ENCODE measurements around the gene ZNF862.
"Not testable (repeated sequence)": the region's sequence is repeated elsewhere in the genome, so short reads cannot be mapped to it uniquely, and the experiment has no call there.

The ZNF862 gene

GRCh38 chr7:149824748-149825566, 13.2 kb upstream of the ZNF862 start:
- no peak for DNase-seq (ENCODE audit: low read depth)

- no peak for DNase-seq (ENCODE audit: low read depth)
These were observed 12.4 kb upstream of the ZNF862 start for GRCh38 chr7:149825567-149826343.

- DNase-seq (ENCODE audit: low read depth): no peak
These were observed 11.7 kb upstream of the ZNF862 start for GRCh38 chr7:149826344-149827088.

DNA sequence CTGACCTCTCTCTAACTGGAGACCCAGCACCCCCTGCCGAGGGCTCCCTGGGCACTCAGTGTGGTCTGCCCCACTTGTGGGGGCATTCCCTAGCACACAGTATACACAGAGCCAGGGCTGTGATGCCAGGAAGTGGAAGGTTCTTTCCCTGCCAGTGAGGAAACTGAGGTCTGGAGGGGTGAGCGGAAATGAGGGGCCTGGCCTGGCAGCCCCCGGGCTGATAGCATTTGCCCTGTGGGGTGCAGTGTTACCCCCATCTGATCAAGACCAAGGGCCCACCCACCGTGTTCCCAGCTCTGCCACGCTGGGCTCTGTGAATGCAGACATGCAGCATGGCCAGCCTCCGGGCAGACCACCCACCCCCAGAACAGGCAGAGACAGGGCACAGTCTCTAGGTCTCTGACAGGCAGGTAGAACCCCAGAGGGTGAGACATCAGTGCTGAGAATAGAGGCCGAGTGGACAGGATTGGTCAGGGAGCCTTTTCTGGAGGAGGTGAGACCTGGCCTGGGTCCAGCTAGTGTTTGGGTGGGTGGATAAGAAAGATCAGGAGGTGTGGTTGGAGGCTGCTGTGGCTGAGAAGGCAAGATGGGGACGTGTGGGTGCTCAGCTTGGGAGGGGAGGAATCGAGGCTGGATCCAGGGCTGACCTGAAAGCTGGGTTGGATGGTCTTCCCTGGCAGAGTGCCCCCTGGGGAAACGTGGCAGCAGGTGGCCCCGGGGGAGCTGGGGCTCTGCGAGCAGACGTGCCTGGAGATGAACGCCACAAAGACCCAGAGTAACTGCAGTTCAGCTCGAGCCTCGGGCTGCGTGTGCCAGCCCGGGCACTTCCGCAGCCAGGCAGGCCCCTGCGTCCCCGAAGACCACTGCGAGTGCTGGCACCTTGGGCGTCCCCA, 10.8 kb upstream of the ZNF862 start:
- DNase-seq (ENCODE audit: low read depth): no peak

GRCh38 chr7:149828357-149829309, 9.5 kb upstream of the ZNF862 start:
- DNase-seq (ENCODE audit: low read depth): no peak

DNA sequence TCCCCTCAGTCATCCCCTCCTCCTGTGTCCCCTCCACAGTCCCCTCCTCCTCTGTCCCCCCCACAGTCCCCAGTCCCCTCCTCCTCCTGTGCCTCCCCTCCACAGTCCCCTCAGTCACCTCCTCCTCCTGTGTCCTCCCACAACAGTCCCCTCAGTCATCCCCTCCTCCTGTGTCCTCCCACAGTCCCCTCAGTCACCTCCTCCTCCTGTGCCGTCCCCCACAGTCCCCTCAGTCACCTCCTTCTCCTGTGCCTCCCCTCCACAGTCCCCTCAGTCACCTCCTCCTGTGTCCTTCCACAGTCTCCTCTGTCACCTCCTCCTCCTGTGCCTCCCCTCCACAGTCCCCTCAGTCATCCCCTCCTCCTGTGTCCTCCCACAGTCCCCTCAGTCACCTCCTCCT, 7.6 kb upstream of the ZNF862 start:
- not testable (repeated sequence) for DNase-seq (ENCODE audit: low read depth)

- DNase-seq (ENCODE audit: low read depth): no peak
These were observed 7.0 kb upstream of the ZNF862 start for GRCh38 chr7:149830997-149831740.

DNA sequence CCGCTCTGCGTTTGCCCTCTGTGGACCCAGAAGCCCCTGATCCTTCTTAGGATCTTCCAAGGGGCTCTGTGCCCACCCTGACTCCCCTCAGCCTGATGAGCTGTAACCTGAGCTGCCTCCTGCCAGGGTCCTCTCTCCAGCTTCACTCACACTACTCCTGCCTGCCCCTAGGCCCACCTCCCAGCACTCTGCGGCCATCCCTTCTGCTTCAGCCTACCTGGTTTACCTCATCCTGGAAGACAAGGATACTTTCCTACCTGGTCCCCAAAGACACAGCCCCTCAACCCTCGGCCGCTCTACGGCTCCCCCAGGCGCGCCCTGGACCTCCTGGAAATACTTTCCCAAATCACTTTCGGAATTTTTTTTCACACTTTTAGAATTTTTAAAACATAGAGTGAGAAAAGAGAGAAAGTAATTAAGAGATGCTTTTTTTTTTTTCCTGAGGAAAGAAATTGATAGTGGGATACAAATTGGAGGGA, 6.4 kb upstream of the ZNF862 start:
- no peak for DNase-seq (ENCODE audit: low read depth)

DNA sequence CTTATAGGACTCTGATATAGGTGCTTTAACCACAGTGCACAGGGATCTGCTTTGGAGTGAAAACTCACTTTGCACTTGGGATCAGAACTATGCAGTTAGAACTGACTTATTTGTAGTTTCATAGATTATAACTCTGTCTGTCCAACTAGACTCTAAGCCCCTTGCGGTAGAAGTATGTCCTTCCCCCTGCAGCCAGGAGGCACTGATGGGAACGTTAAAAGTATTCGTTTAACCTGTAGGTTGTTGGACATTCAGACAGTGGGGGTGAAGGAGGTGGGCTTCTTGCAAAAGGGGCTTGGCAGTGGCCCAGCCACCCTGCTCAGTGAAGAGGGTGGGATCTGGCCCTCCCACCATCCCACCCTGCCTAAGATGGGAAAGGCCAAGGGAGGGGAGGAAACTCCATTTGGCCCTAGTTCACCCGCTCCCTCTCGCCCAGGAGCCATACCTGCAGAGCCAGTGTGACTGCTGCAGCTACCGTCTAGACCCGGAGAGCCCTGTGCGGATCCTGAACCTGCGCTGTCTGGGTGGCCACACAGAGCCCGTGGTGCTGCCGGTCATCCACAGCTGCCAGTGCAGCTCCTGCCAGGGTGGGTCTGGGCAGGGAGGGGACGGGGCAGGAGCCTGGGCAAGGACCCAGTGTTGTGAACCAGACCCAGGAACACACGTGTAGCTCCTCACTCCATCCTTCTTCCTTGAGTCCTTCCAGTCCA, 5.7 kb upstream of the ZNF862 start:
- no peak for DNase-seq (ENCODE audit: low read depth)

- no peak for DNase-seq (ENCODE audit: low read depth)
These were observed 4.6 kb upstream of the ZNF862 start for GRCh38 chr7:149833495-149834130.

DNA sequence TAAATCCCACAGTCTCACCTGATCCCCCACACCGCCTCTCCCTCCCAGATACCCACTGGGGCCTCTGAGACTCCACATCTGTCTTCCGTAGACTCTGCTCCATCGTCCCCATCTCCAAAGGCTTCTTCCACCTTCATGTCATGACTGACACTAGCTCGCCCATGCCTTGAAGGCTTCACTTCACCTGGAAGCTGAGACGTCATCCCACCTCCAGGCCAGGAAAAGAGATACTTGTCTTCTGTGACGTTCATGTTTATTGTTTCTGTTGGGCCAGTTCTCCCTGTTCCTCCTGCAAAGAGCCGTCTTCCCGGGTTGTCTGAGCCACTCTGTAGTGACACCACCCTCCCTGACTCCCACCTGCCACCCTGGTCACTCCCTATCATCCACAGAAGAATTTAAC, 3.6 kb upstream of the ZNF862 start:
- no peak for DNase-seq (ENCODE audit: low read depth)

- no peak for DNase-seq (ENCODE audit: low read depth)
These were observed 1.7 kb upstream of the ZNF862 start for GRCh38 chr7:149836434-149836833.

DNA sequence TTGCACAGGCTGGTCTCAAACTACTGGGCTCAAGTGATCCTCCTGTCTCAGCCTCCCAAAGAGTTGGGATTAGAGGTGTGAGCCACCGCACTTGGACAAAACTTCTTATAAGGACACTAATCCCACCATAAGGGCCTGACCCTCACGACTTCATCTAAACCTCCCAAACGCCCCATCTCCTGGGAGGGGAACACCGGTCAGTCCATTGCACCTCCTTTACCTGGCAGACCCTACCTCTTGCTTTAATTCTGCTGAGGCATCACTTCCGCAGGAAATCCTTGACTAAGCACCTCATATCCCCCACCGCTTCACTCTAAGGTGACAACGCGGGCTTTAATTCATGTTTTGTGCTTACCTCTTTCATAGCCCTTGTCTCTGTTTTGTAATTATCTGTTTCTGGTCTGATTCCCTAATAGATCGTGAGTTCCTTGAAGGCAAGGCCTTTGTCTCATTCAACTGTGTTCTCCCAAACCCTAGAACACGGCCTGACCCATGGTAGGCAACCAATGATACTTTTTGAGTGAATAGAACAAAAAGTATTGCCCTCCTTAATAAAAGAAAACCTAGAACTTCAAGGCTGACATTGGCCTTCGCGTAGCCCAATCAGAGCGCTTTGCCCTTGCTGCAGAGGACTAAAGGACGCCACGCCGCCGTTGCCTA, 481 bp upstream of the ZNF862 start:
- no peak for DNase-seq (ENCODE audit: low read depth)

DNA sequence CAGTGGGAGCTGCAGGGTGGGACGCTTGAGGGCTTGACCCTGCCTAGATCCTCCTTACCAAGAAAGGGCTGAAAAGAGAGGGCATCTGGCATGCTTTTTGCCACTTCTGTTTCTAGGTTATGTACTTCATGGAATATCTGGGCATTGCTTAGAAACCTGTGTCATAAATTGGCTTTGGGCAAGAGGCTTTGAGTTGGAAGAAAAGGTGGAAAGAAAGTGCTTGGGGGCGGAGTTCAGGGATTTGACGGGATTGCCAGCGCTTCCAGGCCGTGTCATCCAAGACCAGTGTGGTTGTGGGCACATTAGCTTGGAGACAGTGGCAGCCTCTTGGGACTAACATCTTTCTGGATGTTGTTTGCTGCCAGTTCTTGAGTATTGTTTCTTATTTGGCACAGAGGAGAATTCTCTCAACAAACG, 825 bp downstream of the ZNF862 start:
- no peak for DNase-seq (ENCODE audit: low read depth)

GRCh38 chr7:149839933-149840332, 1.8 kb downstream of the ZNF862 start:
- no peak for DNase-seq (ENCODE audit: low read depth)

- no peak for DNase-seq (ENCODE audit: low read depth)
These were observed 5.4 kb downstream of the ZNF862 start for GRCh38 chr7:149843566-149843965.

DNA sequence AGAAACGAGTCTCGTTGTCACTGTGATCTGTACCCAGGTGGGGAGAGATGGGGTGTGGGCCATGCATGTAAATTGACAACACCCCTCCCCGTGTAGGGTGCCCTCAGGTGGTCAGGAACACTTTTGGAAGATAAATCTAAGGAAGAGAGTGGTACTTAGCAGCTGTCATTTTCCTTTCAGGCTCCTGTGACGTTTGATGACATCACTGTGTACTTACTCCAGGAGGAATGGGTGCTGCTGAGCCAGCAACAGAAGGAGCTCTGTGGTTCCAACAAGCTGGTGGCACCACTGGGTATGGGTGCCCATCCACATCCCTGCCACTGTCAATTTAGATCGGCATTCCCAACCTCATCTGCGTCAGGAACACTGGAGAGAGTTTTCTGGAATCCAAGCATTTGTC, 6.3 kb downstream of the ZNF862 start:
- no peak for DNase-seq (ENCODE audit: low read depth)
